NCI-H345 treated with DMSO at 0.1 percent for 48 hours (cell line): Measurements from ENCODE around the gene CLMP.
"Not testable (repeated sequence)": the region's sequence is repeated elsewhere in the genome, so short reads cannot be mapped to it uniquely, and the experiment has no call there.

Experiments
- DNase-seq: peaks from one replicate; lab custom pipeline; 2025; ENCODE audit not compliant: unreplicated experiment; lab: John Stamatoyannopoulos, UW

CLMP gene

DNA sequence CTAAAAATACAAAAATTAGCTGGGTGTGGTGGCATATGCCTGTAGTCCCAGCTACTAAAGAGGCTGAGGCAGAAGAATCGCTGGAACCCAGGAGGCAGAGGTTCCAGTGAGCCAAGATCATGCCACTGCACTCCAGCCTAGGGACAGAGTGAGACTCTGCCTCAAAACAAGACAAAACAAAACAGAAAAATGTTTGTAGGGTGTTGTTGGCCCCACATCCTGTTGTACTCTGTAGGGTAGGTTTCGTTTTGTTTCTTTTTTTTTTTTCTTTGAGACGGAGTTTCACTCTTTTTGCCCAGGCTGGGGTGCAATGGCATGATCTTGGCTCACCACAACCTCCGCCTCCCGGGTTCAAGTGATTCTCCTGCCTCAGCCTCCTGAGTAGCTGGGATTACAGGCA lies 107.4 kb downstream of the CLMP start:
- DNase-seq = not testable (repeated sequence)

DNA sequence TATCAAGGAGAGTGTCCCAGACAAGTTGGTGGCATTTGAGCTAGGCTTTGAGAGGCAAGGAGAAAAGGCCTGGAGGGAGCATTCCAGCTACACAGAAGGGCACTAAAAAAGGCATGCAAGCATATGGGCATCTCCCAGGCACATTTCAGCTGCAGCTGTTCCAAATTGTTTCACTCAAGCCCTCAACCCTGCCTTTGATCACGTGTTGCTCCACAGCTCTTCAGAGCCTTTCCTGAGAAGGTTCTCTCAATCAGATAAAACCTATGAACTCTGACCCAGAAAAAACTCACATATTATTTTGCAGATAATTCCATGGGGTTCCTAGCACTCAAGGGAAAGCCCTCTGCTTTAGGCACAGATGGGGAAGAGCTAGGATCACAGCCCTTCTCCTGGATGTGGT lies 108.7 kb downstream of the CLMP start:
- DNase-seq = no peak

- DNase-seq = no peak
These were observed 109.6 kb downstream of the CLMP start for GRCh38 chr11:123085497-123085896.

DNA sequence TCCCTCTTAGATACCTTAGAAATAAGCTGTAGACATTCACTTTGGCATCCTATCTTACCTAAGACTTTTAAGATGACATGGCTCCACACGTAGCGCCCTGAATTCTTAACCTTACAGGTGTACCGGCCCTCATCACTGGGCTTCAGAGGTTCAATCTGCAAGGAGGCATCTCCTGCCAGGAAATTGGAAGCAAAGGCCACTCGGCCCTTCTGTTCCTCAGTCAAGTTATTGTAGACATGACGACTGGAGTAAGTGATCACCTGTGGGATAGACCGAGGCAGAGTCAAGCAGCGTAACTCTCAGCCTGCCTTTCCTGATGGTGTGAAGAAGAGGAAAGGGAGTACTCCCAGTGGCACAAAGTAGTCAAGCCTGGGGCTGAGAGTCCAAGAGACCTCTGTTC lies 110.6 kb downstream of the CLMP start:
- no peak for DNase-seq

DNA sequence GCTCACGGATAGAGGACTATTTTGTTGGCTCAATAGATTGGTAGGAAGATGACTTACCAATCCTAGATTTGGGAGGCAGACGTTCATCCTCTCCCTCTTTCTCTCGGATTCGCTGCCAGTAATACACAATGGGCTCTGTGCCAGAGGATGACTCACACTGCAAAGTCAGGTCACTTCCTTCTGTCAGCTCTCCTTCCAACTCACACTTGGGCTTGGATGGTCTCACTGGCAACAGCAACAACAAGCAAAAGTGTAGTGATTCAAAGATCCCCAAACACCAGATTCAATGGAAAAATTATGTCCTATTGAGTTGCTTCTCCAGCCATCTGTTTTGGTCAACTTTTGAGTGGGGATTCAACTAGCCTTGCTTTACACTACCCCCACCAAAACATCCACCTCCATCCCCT lies 111.4 kb downstream of the CLMP start:
- DNase-seq = no peak

GRCh38 chr11:123082977-123083376 lies 112.1 kb downstream of the CLMP start:
- DNase-seq = no peak

- DNase-seq = no peak
These were observed 115.0 kb downstream of the CLMP start for GRCh38 chr11:123080015-123080414.

GRCh38 chr11:123076484-123076883 lies 118.6 kb downstream of the CLMP start:
- DNase-seq = no peak

GRCh38 chr11:123073343-123074057 lies 121.5 kb downstream of the CLMP start:
- DNase-seq = no peak

GRCh38 chr11:123072762-123073161 lies 122.3 kb downstream of the CLMP start:
- DNase-seq = no peak

- no peak for DNase-seq
These were observed 122.7 kb downstream of the CLMP start for GRCh38 chr11:123072332-123072761.

GRCh38 chr11:123069908-123070821 lies 124.9 kb downstream of the CLMP start:
- DNase-seq = no peak

GRCh38 chr11:123065621-123066020 lies 129.4 kb downstream of the CLMP start:
- no peak for DNase-seq

- DNase-seq = no peak
These were observed 131.0 kb downstream of the CLMP start for GRCh38 chr11:123063826-123064657.

- DNase-seq = no peak
These were observed 131.9 kb downstream of the CLMP start for GRCh38 chr11:123062892-123063825.

DNA sequence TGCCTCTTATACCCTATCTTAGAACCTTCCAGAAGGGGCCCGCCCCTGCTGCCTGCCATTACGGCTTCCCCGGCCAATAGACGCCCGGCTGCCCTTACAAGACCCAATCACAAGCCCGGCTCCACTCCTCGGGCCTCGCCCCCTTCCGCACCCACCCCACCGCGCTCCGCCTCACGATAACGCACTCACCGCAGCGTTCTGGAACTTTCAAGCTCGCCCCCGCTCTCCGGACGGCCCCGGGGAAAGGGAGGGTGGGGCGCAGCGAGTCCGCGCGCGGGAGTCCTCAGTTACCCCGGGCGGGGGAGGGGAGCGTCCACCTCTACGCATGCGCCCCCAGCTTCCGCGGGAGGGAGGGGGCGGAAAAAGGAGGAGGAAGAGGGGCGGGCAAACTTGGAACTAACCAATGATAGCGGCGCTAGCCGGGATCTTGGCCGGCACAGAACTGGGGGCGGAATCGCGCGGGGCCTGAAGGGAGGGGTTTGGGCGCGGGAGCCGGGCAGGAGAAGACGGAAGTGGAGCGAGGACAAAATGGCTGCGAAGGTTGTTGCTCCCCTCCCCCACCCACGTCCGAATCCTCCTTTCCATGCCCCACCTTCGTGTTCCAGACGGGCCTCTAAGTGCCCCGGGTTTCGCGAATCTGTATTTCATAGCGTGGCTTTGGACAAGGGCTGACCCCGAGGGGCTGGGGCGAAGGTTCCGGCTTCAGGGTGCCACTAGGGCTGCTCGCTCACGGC lies 132.7 kb downstream of the CLMP start:
- peak; percentile 99 for DNase-seq

- DNase-seq = no peak
These were observed 133.5 kb downstream of the CLMP start, which contains the start of gene HSPA8 for GRCh38 chr11:123061403-123062157. TSS of gene HSPA8 (minus strand) at chr11:123062136. CDS start at chr11:123061324, 812 bp downstream.

DNA sequence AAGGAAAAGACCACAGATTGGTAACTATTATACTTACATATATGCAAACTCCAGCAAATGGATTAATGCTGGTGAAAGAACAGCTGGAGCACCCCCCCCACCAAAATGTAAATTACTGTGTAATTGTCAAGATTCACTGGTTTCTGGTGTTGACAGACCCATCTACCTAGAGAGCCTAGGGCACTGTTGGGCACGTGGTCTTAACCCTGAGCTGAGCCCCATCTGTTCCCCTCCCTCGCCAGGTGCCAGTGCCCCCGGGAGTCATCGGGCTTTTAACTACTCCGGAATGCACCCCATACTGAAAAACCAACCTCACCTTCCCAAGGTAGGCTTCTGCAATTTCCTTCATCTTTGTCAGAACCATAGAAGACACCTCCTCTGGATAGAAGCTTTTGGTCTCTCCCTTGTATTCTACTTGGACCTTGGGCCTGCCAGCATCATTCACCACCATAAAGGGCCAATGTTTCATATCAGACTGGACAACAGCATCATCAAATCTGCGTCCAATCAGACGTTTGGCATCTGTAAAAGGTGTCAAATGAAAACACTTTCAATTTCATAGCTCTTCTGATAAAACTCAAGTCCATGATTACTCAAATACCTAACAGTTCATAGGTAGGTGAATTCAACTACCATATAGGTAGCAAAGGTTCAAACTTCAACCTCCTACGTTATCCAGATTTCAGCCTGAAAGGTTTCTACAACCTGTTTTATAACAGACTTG lies 134.6 kb downstream of the CLMP start:
- no peak for DNase-seq
